CD4-positive, alpha-beta T cell treated with Interleukin-17A for 4 hours (primary cell): Measurements from ENCODE around the gene UQCC2.

Source experiments
- DNase-seq: peaks from one replicate; pipeline ENCODE4 v3.0.0-alpha.2; 2020; ENCODE audit warnings: mixed read lengths

UQCC2 gene

DNA sequence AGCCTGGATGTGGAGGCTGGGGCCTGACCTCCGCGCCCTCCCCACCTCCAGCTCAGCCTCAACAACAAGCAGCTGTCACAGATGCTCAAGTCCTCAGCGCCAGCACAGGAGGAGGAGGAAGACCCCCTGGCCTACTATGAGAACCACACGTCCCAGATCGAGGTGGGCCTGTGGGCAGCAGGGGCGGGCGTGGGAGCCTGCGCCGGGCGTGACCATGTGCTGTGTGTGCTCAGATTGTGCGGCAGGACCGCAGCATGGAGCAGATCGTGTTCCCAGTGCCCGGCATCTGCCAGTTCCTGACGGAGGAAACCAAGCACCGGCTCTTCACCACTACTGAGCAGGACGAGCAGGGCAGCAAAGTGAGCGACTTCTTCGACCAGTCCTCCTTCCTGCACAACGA, 23.5 kb downstream of the UQCC2 start:
- DNase-seq: no peak

DNA sequence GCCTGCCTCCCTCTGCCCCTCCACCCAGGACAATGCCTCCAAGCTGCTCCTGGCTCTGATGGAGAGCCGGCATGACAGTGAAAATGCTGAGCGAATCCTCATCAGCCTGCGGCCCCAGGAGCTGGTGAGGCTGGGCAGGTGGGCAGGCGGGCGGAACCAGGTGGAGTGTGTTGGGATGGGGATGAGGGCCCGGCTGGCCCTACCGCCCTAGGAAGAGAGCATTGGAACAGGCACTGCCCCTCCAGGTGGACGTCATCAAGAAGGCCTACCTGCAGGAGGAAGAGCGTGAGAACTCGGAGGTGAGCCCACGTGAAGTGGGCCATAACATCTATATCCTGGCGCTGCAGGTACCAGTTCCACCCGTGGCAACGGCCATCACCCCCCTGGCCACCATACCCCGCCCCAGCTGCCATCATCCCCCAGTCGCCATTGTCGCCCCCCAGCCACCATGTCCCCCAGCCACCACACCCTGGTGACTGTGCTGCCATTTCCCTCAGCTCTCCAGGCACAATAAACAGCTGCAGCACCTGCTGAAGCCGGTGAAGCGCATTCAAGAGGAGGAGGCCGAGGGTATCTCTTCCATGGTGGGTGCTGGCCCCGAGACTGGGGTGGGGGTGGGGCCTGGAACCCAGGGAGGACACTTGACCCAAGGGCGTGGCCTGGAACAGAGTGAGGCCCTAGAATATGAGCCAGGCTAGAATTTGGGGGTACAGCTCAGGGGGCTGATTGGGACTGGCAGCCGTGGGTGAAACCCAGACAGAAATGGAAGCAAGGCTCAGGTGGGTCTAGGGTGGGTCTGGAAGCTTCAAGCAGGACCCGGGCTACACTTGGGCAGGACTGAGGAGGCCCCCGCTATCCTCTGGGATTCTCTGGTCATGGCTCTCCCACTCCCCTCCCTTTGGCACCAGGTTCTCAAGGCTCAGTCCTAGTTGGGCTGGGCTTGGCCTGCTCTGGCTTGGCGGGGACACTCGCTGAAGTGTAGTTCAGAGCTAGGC, 24.2 kb downstream of the UQCC2 start:
- no peak for DNase-seq

DNA sequence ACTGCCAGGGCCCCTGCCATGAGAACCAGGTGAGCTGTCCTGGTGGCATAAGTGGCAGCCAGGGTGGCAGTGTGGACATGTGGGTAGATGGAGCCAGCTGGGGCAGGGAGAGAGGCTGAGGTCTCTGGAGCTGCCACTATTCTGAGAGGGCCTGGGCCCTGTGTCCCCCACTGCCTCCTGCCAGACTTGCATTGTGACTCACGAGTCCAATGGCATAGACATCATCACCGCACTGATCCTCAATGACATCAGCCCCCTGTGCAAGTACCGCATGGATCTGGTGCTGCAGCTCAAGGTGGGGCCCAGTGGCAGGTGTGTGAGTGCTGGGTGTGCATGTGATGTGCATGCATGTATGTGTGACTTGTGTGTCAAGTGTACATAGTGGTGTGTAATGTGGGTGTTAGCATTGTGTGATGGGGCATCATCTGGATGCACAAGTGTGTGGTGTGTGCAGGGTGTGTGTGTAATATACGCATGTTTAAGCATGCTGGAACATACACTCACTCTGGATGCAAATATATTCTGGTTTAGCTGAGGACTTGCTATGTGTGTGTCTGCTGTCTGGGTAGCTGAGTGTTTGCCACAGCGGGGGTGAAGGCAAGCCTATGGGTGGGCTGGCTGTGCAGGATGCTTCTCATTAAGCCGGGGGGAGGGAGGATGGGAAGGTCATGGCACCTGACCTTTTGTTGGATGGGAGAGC, 25.1 kb downstream of the UQCC2 start:
- no peak for DNase-seq

DNA sequence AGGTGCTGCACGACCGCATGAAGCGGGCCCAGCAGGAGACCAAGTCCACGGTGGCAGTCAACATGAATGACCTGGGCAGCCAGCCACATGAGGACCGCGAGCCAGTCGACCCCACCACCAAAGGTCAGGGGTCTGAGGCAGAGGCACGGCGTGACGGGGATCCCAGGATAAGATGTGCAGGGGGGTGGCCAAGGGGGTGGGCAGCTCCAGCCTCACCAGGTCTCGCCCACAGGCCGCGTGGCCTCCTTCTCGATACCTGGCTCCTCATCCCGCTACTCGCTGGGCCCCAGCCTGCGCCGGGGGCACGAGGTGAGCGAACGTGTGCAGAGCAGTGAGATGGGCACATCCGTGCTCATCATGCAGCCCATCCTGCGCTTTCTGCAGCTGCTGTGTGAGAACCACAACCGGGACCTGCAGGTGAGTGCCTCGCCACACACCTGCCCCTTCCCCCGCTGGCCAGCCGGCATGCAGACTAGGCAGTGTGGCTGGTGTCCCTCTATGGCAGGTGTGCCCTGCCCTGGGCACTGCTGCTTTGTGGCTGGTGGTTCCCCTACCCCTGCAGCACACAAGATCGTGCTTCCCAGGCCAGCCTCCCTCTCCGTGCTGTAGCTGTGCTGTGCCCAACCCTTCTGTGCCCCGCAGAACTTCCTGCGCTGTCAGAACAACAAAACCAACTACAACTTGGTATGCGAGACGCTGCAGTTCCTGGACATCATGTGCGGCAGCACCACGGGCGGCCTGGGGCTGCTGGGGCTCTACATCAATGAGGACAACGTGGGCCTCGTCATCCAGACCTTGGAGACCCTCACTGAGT, 25.9 kb downstream of the UQCC2 start:
- no peak for DNase-seq

DNA sequence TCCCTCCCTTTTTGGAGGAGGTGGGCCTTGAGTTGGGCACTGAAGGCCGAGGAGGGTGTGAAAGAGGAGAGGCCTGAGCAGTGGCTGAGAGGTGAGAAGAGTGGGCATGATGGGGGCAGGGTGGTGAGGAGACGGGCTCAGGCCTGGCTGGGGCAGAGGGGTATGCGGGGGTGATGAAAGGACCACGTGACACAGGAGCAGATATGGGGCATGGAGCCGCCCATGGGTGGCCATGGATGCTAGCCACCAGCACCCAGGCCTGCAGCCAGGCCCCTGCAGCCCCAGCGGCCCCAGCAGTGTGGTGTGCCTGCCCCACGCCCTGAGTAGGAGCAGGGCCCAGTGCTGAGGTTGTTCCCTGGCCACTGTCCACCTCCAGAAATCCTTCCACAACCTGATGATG, 26.5 kb downstream of the UQCC2 start:
- no peak for DNase-seq

DNA sequence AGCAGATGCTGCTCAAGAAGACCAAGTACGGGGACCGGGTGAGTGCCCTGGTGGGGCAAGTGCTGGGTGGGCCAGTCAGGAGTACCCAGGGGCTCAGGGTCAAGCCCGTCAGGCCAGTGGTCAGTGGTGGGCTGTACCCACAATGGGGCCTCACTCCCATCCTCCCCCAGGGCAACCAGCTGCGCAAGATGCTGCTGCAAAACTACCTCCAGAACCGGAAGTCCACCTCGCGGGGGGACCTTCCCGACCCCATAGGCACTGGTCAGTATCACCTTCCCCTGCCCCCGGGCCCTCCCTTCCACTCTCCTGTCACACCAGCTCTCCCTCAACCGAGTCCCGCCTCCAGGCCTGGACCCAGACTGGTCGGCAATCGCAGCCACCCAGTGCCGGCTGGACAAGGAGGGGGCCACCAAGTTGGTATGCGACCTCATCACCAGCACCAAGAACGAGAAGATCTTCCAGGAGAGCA, 27.0 kb downstream of the UQCC2 start:
- DNase-seq: no peak

DNA sequence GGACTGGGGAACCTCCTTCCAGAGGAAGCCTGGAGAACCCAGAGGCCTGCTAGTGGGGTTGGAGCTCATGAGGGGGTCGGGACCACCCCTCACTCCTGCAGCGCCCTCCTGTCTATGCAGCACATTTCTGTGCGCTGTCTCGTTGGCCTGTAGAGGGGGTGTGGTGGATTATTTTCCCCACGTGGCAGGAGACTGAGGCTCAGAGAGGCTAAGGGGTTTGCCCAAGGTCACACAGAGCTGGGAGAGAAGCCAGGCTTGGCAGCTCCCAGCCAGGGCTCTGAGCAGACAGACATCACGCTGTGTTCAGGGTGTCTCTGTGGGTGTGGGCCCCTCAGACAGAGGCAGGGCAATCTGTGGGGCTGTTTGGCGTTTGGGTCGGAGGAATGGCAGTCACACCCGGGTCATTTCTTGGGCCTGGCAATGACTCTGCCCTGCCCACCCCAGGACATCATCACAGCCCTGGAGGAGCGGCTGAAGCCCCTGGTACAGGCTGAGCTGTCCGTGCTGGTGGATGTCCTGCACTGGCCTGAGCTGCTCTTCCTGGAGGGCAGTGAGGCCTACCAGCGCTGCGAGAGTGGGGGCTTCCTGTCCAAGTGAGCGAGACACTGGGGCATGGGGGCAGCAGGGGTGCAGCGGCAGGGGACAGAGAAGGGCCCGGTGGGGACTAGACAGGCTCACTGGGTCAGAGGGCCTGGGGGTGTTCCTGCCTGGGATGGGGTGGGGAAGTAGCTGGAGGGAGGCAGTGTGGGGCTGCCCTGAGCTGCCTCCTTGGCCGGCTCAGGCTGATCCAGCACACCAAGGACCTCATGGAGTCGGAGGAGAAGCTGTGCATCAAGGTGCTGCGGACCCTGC, 27.7 kb downstream of the UQCC2 start:
- no peak for DNase-seq

DNA sequence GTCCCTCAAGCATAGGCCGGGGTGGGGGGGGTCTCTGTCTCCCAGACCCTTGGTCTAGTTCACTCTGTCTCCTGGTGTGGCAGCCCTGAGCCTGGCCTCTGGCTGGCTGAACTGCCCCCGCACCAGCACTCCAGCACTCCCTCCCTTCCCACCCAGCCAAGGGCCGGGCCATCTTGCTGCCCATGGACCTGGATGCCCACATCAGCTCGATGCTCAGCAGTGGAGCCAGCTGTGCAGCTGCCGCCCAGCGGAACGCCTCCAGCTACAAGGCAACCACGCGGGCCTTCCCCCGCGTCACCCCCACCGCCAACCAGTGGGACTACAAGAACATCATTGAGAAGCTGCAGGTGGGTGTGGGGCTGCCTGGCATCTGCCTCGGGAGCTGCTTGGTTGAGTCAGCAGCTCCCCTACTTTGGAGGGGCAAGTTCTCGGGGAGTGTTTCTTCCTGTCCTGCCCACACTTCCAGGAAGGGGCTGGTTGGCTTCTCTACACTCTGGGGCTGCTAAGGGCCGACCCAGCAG, 28.4 kb downstream of the UQCC2 start:
- DNase-seq: peak; percentile 45

DNA sequence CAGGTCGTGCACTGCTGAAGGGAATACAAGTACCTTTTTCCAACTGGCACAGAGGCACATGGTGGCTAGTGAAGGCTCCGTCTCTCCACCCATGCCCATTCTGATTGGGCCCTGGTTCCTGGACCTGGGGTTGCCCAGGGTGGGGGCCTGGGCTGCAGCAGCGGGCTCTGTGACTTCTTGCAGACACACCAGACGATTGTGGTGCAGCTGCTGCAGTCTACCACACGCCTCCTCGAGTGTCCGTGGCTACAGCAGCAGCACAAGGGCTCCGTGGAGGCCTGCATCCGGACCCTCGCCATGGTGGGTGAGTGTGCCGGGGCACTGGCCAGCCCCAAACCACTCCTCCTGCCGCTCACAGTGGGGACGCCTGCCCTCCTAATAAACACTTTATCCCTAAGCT, 29.2 kb downstream of the UQCC2 start:
- DNase-seq: no peak

DNA sequence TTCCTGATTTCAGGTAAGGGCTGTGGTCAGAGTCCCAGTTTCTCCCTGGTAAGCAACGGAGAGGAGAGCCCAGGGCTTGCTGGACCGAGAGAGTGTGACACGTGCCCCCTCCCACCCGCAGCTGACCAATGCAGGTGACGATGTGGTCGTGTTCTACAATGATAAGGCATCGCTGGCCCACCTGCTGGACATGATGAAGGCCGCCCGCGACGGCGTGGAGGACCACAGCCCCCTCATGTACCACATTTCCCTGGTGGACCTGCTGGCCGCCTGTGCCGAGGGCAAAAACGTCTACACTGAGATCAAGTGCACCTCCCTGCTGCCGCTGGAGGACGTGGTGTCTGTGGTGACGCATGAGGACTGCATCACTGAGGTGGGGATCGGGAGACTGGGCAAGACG, 31.7 kb downstream of the UQCC2 start:
- DNase-seq: no peak

DNA sequence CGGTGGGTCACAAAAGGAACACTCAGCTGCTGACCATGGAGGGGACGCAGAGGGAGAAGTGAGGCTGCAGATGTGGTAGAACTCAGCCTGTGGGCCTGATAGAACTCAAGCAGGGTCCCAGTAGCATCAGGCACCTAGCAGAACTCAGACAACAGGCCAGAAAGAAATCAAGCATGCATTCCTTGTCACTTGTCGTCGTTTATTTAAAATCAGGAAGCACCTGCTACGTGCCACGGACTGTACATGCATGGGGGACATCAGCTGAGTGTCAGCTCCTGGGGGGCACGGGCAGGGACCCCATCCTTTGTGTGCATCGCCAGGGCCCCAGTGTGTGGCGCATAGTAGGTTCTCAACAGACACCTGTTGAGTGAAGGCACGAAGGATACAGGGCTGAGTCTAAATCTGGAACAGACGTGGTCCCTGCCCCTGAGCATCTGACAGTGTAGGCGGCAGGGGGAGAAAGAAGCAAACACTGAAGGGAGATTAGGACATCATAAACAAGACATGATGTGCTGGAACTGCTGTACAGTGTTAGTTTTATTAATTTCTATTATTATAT, 32.5 kb downstream of the UQCC2 start:
- no peak for DNase-seq

DNA sequence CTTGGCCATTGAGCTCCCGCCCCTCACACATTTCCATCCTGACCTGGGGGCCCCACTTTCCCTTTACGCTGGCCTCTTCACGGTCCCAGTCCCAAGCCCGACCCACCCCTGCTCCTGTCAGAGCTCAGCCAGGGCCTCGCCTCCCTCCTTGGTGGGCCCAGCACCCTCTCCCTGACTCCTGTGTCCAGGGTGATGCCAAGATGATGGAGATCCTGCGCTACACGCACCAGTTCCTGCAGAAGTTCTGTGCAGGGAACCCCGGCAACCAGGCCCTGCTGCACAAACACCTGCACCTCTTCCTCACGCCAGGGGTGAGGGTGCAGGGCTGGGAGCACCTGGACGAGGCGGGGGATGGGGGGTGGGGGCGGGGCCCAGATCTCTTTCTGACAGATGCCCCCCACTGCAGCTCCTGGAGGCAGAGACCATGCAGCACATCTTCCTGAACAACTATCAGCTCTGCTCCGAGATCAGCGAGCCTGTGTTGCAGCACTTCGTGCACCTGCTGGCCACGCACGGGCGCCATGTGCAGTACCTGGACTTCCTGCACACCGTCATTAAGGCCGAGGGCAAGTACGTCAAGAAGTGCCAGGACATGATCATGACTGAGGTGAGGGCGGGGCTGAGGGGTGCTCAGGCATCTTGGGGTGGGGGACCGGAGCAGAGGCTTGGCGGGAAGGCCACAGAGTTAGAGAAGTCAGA, 33.1 kb downstream of the UQCC2 start:
- DNase-seq: no peak

DNA sequence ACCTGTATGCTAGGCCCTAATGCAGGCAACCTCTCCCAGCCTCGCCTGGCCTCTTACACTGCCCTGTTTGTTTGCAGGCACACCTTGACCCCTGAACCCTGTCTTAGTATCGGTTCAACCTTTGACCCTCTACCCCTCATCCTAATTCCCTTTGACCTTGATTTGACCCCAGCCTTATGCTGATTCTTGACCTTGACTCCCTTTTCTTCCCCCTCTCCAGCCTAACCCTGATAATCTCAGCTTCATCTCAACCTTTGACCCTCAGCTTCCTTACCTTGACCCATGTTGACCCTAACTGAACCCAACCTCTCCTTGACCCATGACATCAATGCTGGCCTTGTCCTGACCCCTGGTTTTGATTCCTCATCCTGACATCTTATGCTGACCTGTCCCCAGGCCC, 33.8 kb downstream of the UQCC2 start:
- DNase-seq: no peak

DNA sequence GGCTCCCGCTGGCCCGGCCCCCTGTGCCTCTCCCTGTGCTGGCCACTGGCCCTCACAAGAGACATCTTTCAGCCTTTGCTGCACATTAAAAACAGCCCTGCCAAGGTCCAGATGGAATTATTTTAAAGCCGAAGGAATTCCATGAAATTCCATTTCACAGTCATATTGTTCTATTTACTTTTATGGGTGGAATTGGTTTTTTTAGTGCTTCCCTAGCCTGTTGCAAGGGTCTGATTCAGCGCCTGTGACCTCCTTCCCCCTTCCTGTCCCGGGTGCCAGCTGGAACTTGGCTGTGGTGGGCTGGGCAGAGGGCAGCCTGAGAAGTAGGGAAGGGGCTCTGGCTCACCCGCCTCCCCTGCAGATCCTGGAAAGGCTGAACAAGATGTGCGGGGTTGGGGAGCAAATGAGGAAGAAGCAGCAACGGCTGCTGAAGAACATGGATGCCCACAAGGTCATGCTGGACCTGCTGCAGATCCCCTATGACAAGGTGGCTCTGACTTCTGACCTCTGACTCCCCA, 34.3 kb downstream of the UQCC2 start:
- no peak for DNase-seq

DNA sequence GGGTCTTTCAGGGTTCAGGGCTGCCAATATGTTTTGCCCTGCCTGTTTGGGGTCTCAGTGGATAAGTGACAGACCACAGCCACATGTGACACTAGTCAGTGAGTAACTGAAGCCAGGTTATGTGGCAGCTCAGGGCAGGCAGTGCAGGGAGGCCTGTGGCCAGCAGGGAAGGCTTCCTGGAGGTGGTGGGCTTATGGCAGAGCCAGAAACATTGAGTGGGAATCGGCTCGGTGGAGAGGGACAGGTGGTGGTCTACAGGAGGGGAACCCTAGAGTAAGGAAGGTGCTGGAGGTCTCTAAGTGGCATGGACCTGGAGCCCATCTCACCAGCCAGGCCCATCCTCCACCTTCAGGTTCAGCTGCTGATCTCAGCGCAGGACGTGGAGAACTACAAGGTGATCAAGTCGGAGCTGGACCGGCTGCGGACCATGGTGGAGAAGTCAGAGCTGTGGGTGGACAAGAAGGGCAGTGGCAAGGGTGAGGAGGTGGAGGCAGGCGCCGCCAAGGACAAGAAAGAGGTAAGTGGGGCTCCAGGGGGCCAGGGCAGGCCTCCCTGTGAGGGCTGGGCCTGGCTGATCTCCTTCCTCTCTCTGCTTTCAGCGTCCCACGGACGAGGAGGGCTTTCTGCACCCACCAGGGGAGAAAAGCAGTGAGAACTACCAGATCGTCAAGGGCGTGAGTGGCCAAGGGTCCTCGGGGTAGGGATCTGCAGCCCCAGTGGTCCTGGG, 34.9 kb downstream of the UQCC2 start:
- no peak for DNase-seq

DNA sequence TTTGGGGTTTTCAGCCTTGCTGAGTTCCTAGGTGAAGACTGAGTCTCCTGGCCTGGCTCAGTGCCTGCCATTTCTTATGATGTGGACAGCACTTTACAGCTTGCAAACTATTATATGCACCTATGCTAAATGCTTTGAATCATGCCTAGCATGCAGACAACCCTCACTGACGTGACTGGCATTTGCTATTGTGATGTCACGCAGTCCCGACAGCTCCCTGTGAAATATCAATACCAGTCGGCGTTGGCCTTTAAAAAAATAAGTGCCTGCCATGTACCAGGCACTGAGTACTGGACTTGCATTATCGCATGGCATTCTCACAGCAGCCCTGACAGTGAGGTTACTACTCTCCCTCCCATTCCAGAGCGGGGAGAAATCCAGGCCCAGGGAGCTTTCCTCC, 35.5 kb downstream of the UQCC2 start:
- no peak for DNase-seq

DNA sequence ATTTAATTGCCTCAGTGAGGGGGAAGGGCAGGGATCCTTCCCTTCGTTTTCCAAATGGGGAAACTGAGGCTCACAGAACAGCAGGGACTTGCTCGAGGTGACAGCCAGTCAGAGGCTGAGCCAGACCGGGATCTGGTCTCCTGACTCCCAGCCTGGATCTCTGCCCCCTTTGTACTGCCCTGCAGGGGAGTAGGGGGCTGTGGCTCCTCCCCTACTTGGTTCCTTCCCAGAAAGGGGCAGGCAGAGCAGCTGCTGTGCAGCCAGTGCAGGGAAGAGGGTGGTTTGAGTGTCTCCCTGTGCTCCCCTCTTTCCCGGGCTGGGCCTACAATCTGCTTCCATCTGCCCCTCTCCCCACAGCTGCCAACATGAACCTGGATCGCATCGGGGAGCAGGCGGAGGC, 37.6 kb downstream of the UQCC2 start:
- DNase-seq: no peak

DNA sequence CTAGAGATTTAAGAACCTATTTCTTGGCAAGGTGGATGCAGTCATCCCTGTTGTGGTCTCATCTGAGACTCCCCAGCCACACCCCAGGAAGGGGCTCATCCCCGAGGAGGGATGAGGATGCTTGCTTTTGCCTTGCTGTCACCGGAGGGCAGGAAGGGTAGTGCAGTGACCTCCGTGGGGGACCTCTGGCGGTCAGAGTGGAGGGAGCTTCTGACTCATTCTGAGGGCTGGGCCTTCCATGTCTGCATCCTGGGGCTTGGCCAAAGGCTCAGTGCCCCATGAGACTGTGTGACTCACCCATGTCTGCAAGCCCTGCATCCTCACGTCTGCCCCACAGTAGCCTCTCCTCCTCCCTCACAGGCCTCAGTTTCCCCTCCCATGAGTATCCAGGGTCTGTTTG, 38.7 kb downstream of the UQCC2 start:
- no peak for DNase-seq

DNA sequence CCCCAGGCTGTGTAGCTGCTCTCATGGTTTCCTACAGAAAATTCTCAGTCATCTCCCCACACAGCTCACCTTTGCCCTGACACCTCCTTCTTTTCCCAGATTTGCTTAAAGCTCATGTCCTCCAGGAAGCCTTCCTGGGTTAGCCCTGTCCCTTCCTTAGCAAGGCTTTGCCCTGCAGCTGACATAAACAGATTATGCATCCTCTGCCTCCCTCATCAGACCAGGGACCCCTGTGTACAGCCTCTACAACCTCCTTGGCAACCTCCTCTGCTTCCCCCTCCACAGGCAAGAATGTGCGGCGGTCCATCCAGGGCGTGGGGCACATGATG, 39.8 kb downstream of the UQCC2 start:
- DNase-seq: no peak
